IMR-90 (cell line): ENCODE results near the gene TBC1D16. TPM values are rescaled to one million over a fixed set of nuclear protein-coding genes. Genes with fewer than 3 reads are reported as not detected.

Experiments used
- ATAC-seq: fragments of 200-7000 bp; cut with Tn5 transposase; 2 replicates; pipeline ENCODE4 v1.9.1; 2020; ENCODE audit warnings: low read depth, mild to moderate bottlenecking, moderate library complexity
- BruUV-seq: library from RNA; stranded (reverse); fragments of 400-500 nt; replicated peaks from 2 replicates; lab custom pipeline; 2021; lab: Mats Ljungman, UMichigan
- CTCF ChIA-PET: fragments of 300-600 bp; formaldehyde crosslinking; extraction: SDS; loops from one replicate; lab custom pipeline; 2021; ENCODE audit warnings: antibody characterized with exemption; lab: Yijun Ruan, JAX
- POLR2A ChIA-PET: fragments of 300-600 bp; sonication (Branson Sonifier 250); formaldehyde crosslinking; loops from one replicate; lab custom pipeline; 2022; ENCODE audit warnings: antibody characterized with exemption; ENCODE audit not compliant: unreplicated experiment; lab: Charles Lee
- DNase-seq: peaks from one replicate; pipeline ENCODE4 v3.0.0; 2013
- H2AFZ ChIP-seq: replicated peaks from 2 replicates; pipeline ENCODE3; 2013; ENCODE audit warnings: low read length, mild to moderate bottlenecking; ENCODE audit not compliant: poor library complexity
- H2AK5ac ChIP-seq: 2 replicates; pipeline ENCODE4 v1.6.1; 2013; ENCODE audit warnings: low read depth, low read length, inconsistent platforms
- H2AK9ac ChIP-seq: replicated peaks from 2 replicates; pipeline ENCODE3; 2013; ENCODE audit warnings: mild to moderate bottlenecking, low read depth, low read length, moderate library complexity; ENCODE audit not compliant: poor library complexity
- H2BK120ac ChIP-seq: 2 replicates; pipeline ENCODE4 v1.6.1; 2013; ENCODE audit warnings: low read depth, low read length, inconsistent platforms
- H2BK15ac ChIP-seq: 3 replicates; pipeline ENCODE4 v1.6.1; 2013; ENCODE audit warnings: low read depth, low read length, inconsistent platforms
- H2BK20ac ChIP-seq: 2 replicates; pipeline ENCODE4 v1.6.1; 2013; ENCODE audit warnings: low read depth, mild to moderate bottlenecking, inconsistent platforms, low read length, moderate library complexity
- H2BK5ac ChIP-seq: 2 replicates; pipeline ENCODE4 v1.6.1; 2013; ENCODE audit warnings: mild to moderate bottlenecking, low read depth, low read length, inconsistent platforms; ENCODE audit not compliant: poor library complexity, severe bottlenecking
- H3K14ac ChIP-seq: replicated peaks from 2 replicates; pipeline ENCODE4 v1.6.1; 2013; ENCODE audit warnings: low read depth, low read length, inconsistent platforms
- H3K18ac ChIP-seq: 2 replicates; pipeline ENCODE4 v1.6.1; 2013; ENCODE audit warnings: low read depth, low read length, control low read depth
- H3K23ac ChIP-seq: 2 replicates; pipeline ENCODE4 v1.6.1; 2013; ENCODE audit warnings: low read depth, low read length, inconsistent platforms
- H3K27ac ChIP-seq: 2 replicates; pipeline ENCODE4 v1.5.1; 2013; ENCODE audit warnings: mild to moderate bottlenecking, control low read depth, low read length; ENCODE audit not compliant: insufficient read depth
- H3K27me3 ChIP-seq: 2 replicates; pipeline ENCODE4 v1.6.1; 2013; ENCODE audit warnings: low read length; ENCODE audit not compliant: control insufficient read depth, insufficient read depth
- H3K36me3 ChIP-seq: 2 replicates; pipeline ENCODE4 v1.6.1; 2013; ENCODE audit warnings: low read length, mixed read lengths; ENCODE audit not compliant: control insufficient read depth, insufficient read depth
- H3K4ac ChIP-seq: 2 replicates; pipeline ENCODE4 v1.6.1; 2013; ENCODE audit warnings: low read depth, low read length, inconsistent platforms
- H3K4me1 ChIP-seq: 2 replicates; pipeline ENCODE4 v1.6.1; 2013; ENCODE audit warnings: low read length, mixed read lengths; ENCODE audit not compliant: control insufficient read depth, insufficient read depth
- H3K4me2 ChIP-seq: 2 replicates; pipeline ENCODE4 v1.6.1; 2013; ENCODE audit warnings: low read depth, mild to moderate bottlenecking, control low read depth, low read length, moderate library complexity
- H3K4me3 ChIP-seq: 2 replicates; pipeline ENCODE4 v1.5.1; 2013; ENCODE audit warnings: low read depth, mild to moderate bottlenecking, control low read depth, low read length, moderate library complexity; ENCODE audit not compliant: insufficient read depth
- H3K56ac ChIP-seq: 2 replicates; pipeline ENCODE4 v1.6.1; 2013; ENCODE audit warnings: low read length, inconsistent platforms; ENCODE audit not compliant: insufficient read depth; ENCODE audit errors: extremely low read depth
- H3K79me1 ChIP-seq, 2 experiments: 2 replicates each; pipeline ENCODE4 v1.6.1; 2013; ENCODE audit warnings: low read length in 2 of 2, inconsistent platforms in 1 of 2, low read depth in 1 of 2
- H3K9ac ChIP-seq: 2 replicates; pipeline ENCODE4 v1.6.1; 2013; ENCODE audit warnings: low read depth, low read length, control low read depth
- H3K9me1 ChIP-seq: 2 replicates; pipeline ENCODE4 v1.6.1; 2013; ENCODE audit warnings: low read length, inconsistent platforms; ENCODE audit not compliant: insufficient read depth
- H3K9me3 ChIP-seq: 2 replicates; pipeline ENCODE4 v1.6.1; 2013; ENCODE audit warnings: low read length; ENCODE audit not compliant: control insufficient read depth, insufficient read depth
- H4K20me1 ChIP-seq: 2 replicates; pipeline ENCODE4 v1.6.1; 2013; ENCODE audit warnings: low read length, inconsistent platforms; ENCODE audit not compliant: insufficient read depth
- H4K5ac ChIP-seq: 2 replicates; pipeline ENCODE4 v1.6.1; 2013; ENCODE audit warnings: mild to moderate bottlenecking, low read depth, low read length, control low read depth
- H4K8ac ChIP-seq, 2 experiments: 2 replicates each; pipeline ENCODE4 v1.6.1; 2013; ENCODE audit warnings: low read depth in 2 of 2, low read length in 2 of 2, control low read depth in 1 of 2, inconsistent platforms in 1 of 2
- H4K91ac ChIP-seq: 2 replicates; pipeline ENCODE4 v1.6.1; 2013; ENCODE audit warnings: low read depth, low read length, inconsistent platforms; ENCODE audit not compliant: insufficient read depth
- CEBPB ChIP-seq: IDR thresholded peaks from 2 replicates; pipeline ENCODE4 v1.6.1; 2012; ENCODE audit warnings: low read depth, low read length, improper control_type of control experiment
- CHD1 ChIP-seq: IDR thresholded peaks from 2 replicates; pipeline ENCODE4 v1.6.1; 2012; ENCODE audit warnings: low read depth, low read length, improper control_type of control experiment
- MAFK ChIP-seq: IDR thresholded peaks from 2 replicates; pipeline ENCODE4 v1.6.1; 2012; ENCODE audit warnings: low read depth, low read length, improper control_type of control experiment
- POLR2A ChIP-seq: IDR thresholded peaks from 2 replicates; pipeline ENCODE4 v1.6.1; 2012; ENCODE audit warnings: mild to moderate bottlenecking, low read depth, low read length
- RAD21 ChIP-seq: IDR thresholded peaks from 2 replicates; pipeline ENCODE4 v1.6.1; 2012; ENCODE audit warnings: low read length, improper control_type of control experiment
- RCOR1 ChIP-seq: IDR thresholded peaks from 2 replicates; pipeline ENCODE4 v1.6.1; 2012; ENCODE audit warnings: mild to moderate bottlenecking, low read length, improper control_type of control experiment; ENCODE audit not compliant: insufficient replicate concordance
- RFX5 ChIP-seq: IDR thresholded peaks from 2 replicates; pipeline ENCODE4 v1.8.0; 2012; ENCODE audit warnings: low read depth, mild to moderate bottlenecking, low read length, moderate library complexity
- SMC3 ChIP-seq: fragments of 150-350 bp; IDR thresholded peaks from 2 replicates; pipeline ENCODE4 v1.6.1; 2016; ENCODE audit warnings: low read depth, mild to moderate bottlenecking, antibody characterized with exemption, low read length, moderate library complexity
- WGBS, 2 experiments: methylation state at CpG; one replicate each; pipeline versions ENCODE4 v1.1.5 to v1.1.7; 2013; ENCODE audit warnings: missing lambda C conversion rate in 2 of 2; ENCODE audit not compliant: insufficient read length in 1 of 2; ENCODE audit errors: extremely low coverage in 2 of 2; 5-methylcytosine and 5-hydroxymethylcytosine counted together
- dilution Hi-C: fragments of 300-500 bp; cut with HindIII; formaldehyde crosslinking; loops from one replicate; pipeline ENCODE4 v1.14.3; 2018; ENCODE audit warnings: low sequenced_read_pairs; ENCODE audit not compliant: unreplicated experiment
- in situ Hi-C: fragments of 300-500 bp; cut with MboI; formaldehyde crosslinking; loops from 3 replicates; pipeline ENCODE4 v1.14.3; 2019; ENCODE audit warnings: low sequenced_read_pairs, inconsistent platforms, mixed read lengths
- intact Hi-C: fragments of 100-400 bp; cut with micrococcal nuclease; formaldehyde crosslinking; loops from 2 replicates; pipeline ENCODE4 v1.10.0; 2022
- polyA plus RNA-seq, 3 experiments: library from polyadenylated mRNA; depleted of rRNA; stranded (reverse); fragments of >200 nt; gene quantifications; 2 replicates each; pipeline ENCODE4 v1.2.3, GENCODE V29; 2012; ENCODE audit warnings: low replicate concordance in 1 of 3
- total RNA-seq: library from RNA; depleted of rRNA; stranded (reverse); fragments of >200 nt; gene quantifications from 2 replicates; pipeline ENCODE4 v1.2.3, GENCODE V29; 2012
- TF ChIP-seq, protein P1 (sequence below): fragments of 150-350 bp; IDR thresholded peaks from 2 replicates; pipeline ENCODE4 v1.6.1; 2016; ENCODE audit warnings: low read depth, mild to moderate bottlenecking, low read length, moderate library complexity, borderline replicate concordance

Gene TBC1D16
- total and polyA plus RNA-seq, 2 of the 4 experiments (the other 2 are of a cell fraction) = 10.1 to 16.7 TPM

DNA sequence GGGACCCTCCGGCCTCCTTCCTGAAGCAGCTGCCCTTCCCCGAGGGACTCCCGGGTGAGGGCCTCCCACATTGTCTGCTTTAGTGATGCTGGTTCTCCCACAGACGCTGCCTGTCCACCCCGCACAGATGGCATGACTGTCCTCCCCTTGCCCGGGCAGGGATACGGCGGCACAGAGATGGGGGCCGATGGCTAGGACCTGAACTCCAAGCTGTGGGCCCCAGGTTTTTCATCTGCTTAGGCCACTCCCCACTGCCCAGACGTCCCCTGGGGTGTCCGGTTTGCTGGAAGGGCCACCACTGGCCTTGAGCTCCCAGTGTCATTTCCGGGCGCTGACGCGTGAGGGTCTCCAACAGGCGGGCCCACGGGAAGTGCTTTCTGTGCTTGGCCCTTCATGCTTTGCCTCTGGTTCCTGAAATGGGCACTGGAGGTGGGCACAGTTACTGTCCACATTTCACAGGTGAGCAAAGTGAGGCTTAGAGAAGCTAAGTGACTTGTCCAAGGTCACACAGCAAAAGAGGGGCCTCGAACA lies 109.0 kb downstream of the TBC1D16 start:
- Histone ChIP-seq H4K5ac (no peak overlapping the region), H3K4me3 (no peak overlapping the region), H3K4me2 (no peak overlapping the region), H4K20me1 (no peaks in the 10 kb centered on the region), H4K8ac (no peak overlapping the region), H3K4ac (no peak overlapping the region), H3K79me1 (no peaks in the 10 kb centered on the region), H4K91ac (no peak overlapping the region), H3K23ac (no peak overlapping the region), H2BK120ac (no peak overlapping the region), H3K18ac (no peak overlapping the region), H3K56ac (no peak overlapping the region), H3K27ac (no peak overlapping the region), H3K9me3 (no peaks in the 10 kb centered on the region), H2BK5ac (no peak overlapping the region), H3K4me1 (no peaks in the 10 kb centered on the region), H3K14ac (no peak overlapping the region), H2BK15ac (no peak overlapping the region), H2AFZ (no peak overlapping the region), H2AK5ac (no peak overlapping the region), H3K36me3 (no peaks in the 10 kb centered on the region), H3K9me1 (no peaks in the 10 kb centered on the region), H2AK9ac (no peak overlapping the region), H3K9ac (no peak overlapping the region), H3K27me3 (peaks cover 61% of the 10 kb centered on the region), H2BK20ac (no peak overlapping the region)
- POLR2A ChIA-PET = no interaction called here
- WGBS, 2 experiments = 66% methylated on average over 11 of the region's 18 CpGs; no CpG with 5 or more reads in 1 of the 2 experiments
- in situ Hi-C loops (no loop called here), intact Hi-C loops (no loop called here), dilution Hi-C loops (no loop called here)
- ATAC-seq (no peak), DNase-seq (no peak)
- no peak for TF ChIP-seq SMC3
- TF ChIP-seq CHD1 = no peak
- TF ChIP-seq RAD21 = no peak
- no peak for TF ChIP-seq RFX5
- TF ChIP-seq MAFK = no peak
- no peak for TF ChIP-seq RCOR1
- no peak for TF ChIP-seq CEBPB
- TF ChIP-seq POLR2A = no peak
- TF ChIP-seq, protein P1, sequence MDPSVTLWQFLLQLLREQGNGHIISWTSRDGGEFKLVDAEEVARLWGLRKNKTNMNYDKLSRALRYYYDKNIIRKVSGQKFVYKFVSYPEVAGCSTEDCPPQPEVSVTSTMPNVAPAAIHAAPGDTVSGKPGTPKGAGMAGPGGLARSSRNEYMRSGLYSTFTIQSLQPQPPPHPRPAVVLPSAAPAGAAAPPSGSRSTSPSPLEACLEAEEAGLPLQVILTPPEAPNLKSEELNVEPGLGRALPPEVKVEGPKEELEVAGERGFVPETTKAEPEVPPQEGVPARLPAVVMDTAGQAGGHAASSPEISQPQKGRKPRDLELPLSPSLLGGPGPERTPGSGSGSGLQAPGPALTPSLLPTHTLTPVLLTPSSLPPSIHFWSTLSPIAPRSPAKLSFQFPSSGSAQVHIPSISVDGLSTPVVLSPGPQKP = no peak
- CTCF ChIA-PET = interaction anchor here (0.6 kb wide), 2 partner anchors 181 to 535 kb away, joined by 3 to 5 read pairs; no protein-coding TSS in a partner anchor
- no TSS peak for BruUV-seq
